ENCODE results near the gene SRSF3.
"Not testable (repeated sequence)": the region's sequence is repeated elsewhere in the genome, so short reads cannot be mapped to it uniquely, and the experiment has no call there.

Gene SRSF3

GRCh38 chr6:36576578-36576977, 17.6 kb upstream of the SRSF3 start:
- DNase-seq = no peak

GRCh38 chr6:36577301-36577700, 16.9 kb upstream of the SRSF3 start:
- no peak for DNase-seq

- no peak for DNase-seq
These were observed 16.1 kb upstream of the SRSF3 start for GRCh38 chr6:36578030-36578429.

DNA sequence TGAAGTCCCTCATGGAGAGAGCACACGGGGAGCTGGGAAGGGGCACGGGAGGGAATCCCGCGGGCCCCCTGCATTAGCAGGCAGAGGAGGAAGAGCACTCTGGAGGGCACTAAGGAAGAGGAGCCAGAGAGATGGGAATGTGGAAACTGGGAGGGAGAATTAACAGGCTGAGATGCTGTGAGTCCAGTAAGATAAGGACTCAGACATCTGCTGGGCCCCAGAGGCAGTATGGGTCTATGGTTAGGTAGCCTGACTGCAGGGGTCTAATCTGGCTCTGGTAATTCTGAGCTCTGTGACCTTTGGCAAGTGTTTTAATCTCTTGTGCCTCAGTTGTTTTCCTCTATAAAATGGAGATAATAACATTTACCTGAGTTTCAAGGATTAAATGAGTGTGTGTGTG, 15.7 kb upstream of the SRSF3 start:
- no peak for DNase-seq

- no peak for DNase-seq
These were observed 14.0 kb upstream of the SRSF3 start for GRCh38 chr6:36580184-36580526.

GRCh38 chr6:36581716-36582115, 12.4 kb upstream of the SRSF3 start:
- DNase-seq = no peak

DNA sequence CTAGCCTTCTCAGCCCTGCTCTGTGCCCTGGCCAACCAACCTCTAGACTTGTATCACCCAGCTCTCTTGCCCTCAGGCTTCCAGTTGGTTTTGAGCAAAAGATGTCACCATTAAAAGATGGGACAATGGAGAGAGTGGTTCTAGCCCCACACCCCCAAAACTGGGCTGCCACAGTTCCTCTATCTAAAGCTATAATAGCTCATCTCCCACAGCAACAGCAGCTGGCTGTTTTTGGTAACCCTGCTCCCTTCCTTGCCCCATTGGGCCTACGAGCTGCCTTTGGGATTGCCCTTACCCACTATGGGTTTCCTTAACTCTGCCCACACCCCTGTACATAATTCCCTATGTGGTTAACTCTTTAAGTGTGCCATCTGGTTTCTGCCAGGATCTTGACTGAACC, 7.6 kb upstream of the SRSF3 start:
- DNase-seq = no peak

DNA sequence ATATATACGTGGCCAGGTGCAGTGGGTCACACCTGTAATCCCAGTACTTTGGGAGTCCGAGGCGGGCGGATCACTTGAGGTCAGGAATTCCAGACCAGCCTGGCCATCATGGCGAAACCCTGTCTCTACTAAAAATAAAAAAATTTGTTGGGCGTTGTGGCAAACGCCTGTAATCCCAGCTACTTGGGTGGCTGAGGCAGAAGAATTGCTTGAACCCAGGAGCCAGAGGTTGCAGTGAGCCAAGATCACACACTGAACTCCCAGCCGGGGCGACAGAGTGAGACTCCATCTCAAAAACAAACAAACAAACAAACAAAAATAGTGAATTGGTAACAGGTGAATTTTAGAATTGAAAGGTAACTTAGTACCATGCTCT, 5.1 kb upstream of the SRSF3 start:
- DNase-seq = not testable (repeated sequence)

- no peak for DNase-seq
These were observed 3.9 kb upstream of the SRSF3 start for GRCh38 chr6:36590237-36590636.

DNA sequence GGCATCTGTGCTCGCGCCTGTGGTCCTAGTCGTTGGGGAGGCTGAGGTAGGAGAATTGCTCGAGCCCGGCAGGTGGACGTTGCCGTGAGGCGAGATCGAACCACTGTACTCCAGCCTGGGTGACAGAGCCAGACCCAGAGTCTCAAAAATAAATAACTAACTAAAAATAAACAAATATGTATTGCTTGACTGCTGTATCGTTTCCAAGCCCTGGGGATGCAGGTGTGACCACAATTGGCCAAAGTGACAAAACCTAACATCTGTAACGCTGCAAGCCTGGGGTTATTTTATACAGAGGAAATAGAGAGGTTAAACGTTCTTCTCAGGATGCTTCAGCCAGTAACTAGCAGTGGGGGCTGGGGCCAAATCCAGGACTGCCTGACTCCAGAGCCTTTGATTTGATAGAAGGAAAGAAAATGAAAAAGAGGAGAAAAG, 1.9 kb upstream of the SRSF3 start:
- DNase-seq = no peak

DNA sequence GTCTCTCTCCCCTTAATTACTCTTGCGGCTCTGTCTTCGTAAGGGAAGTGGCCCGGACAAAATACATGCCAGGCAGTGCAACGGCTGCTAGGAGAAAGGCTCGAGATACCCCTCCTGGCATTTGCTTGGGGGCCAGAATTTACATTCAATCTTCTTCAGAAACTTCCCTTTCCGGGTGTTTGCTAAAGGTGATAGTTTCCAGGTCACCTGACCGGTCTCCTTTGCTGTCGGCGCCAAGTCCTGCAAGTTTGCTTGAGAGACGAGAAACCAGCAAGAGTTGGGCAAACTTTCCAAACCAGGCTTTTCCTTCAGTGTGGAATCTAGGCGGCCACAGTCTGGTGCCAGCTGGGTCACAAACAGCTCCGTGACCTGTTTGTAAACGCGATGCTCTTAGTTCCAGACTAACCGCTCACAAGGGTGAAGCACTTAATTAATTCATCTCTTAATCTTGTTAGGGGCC, 563 bp upstream of the SRSF3 start:
- DNase-seq = no peak

DNA sequence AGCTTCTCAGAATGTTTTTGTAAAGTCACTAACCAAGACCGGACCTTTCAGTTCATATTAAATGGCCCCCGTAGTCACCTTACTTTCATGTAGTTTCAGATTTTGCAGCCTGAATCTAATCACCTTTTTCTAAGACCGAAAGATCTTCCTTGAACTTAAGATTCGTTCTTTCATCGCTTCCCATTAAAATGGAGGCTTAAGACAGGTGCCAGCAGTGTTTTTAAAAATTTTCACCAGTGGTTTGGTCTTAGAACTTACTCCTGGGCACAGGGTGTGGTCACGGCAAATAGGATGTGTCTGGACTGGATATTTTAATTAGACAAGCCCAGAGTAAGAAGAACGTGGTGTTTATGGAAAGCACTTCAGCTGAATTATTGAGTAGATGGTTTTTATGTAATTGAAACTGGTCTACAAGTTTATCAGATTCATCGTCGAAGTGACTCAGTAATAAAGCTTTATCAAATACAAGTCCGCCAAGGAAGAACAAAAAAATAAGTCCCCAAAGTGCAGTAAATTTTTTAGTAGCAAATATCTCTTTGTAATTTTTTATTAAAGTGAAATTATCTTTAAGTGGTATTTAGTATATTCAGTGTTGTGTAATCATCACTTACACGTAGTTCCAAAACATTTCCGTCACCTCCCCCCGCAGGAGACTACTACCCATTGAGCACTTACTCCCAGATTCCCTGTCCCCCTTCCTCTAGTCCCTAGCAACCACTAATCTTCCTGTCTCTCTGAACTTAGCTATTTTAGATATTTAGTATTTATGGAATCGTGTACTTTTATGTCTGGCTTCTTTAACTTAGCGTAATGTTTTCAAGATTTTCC, 868 bp downstream of the SRSF3 start:
- no peak for DNase-seq

GRCh38 chr6:36596356-36596755, 2.2 kb downstream of the SRSF3 start:
- no peak for DNase-seq

GRCh38 chr6:36597775-36598174, 3.6 kb downstream of the SRSF3 start:
- no peak for DNase-seq

DNA sequence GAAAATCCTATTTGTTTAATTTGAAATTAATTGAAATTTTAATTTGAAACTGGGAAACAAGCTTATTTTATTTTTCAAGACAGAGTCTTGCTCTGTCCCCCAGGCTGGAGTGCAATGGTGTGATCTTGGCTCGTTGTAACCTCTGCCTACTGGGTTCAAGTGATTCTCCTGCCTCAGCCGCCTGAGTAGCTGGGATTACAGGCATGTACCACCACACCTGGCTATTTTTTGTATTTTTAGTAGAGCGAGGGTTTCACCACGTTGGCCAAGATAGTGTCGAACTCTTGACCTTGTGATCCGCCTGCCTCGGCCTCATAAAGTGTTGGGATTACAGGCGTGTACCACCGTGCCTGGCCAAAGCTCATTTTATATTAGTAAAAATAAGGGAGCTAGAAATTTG, 4.2 kb downstream of the SRSF3 start:
- DNase-seq = no peak

GRCh38 chr6:36598739-36599318, 4.7 kb downstream of the SRSF3 start:
- no peak for DNase-seq

GRCh38 chr6:36599791-36600209, 5.6 kb downstream of the SRSF3 start:
- DNase-seq = peak; percentile 79 to 81

DNA sequence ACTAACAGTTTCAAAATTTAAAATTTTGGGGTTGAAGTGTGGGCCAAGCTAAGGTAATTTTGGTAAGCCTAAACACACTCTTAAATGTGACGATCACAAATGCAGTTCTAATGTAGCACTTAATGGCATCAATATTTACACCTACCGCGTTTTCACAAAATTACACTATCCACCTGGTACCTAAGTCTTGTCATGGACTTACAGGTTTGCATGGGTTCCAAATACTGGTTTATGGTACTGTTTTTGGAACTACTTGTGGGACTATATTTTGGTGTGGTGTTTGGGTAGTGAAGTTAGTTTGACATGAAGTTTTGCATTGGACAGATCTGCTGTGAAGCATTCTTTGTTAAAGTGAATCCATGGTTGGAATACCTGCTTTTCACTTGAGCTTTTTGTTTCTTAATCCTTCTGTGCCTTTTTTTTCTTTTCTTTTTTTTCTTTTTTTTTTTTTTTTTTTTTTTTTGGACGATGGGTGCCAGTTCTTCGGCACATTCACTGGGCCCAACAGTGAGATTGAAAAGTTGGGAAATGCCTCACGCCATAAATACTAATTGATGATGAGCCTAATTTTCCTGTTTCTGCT, 6.5 kb downstream of the SRSF3 start:
- DNase-seq = no peak

DNA sequence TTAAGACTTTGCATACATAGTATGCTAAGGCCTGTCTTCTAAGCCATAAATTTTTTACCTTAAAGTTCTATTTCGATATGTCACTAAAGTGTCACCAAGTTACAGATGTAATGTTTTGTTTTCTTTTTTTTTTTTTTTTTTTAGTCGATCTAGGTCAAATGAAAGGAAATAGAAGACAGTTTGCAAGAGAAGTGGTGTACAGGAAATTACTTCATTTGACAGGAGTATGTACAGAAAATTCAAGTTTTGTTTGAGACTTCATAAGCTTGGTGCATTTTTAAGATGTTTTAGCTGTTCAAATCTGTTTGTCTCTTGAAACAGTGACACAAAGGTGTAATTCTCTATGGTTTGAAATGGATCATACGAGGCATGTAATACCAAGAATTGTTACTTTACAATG, 7.7 kb downstream of the SRSF3 start:
- DNase-seq = not testable (repeated sequence)

DNA sequence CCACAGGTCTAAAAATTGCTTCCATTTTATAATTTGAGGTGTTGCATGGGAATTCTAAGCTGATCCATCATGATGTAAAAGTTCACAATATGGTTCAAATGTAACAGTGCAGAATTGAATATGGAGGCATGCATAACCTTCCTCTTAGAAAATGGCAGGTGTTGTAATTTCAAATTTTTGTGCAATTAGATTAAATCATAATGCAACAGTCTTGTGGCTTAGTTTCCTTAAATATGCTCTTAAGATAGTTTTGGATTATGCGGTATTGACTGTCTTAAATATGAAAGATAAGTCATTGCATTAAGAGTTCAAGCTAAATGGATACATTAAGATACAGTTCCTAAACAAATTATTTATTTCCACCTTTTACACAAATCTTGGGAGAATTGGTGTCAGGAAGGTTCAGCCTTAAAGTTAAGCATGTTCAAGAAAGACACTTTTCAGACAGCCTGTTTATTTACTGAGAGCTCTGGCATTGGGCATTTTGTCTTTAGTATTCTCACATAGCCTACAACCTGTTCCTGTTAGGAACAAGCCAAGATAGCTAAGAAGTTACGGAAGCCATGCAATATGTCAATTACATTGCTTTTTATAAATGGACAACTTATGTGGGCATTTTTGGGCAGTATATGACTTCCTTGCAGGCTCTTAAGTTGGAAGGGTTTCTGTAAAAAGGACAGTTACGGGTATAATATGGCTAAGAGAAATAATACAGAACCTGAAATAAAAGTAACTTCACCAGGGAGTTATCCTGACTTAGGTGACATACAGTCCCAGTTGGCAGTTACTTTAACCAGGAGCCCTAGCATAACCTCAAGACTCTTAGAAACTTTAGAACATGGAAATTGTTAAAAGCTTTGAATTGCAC, 9.3 kb downstream of the SRSF3 start:
- DNase-seq = no peak

DNA sequence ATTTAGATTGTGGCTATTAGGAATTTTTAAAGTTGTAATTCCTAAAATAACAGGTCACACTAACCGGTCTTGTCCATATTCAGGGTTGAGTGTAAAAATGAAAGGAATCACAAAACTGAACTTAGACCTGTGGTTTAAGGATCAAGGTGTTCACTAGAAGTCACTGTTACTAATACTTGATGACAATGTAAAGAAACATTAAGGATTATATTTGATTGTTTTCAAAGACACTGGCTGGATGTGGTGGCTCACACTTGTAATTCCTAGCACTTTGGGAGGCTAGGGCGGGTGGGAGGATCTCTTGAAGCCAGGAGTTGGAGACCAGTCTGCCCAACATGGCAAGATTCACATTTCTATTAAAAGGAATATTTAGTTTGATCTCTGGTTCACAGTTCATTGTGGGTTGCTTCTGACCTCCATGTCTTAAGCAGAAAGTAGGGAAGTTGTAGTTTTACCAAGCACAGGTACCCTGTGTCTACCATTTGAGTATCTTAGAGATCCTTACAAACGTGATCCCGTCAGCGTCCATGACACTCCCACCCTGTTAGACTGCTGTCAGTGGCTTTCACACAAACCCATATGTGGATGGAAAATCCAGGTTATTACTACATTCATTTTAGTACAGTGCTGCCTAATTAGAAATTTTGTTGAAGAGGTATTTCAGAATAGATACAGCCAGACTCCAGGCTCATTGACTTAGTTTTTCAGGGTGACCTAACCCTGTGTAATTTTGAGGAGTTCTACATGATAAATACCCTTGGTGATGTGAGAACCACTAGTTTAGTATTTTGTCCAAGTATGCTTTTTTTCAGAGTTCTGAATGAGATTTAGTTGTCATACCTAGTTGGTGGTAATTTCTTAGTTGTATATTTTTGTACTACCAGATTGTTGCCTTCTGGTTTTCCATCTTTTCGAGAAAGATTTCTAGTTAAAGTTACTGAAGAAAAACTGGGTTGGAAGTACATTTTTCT, 10.2 kb downstream of the SRSF3 start:
- no peak for DNase-seq

DNA sequence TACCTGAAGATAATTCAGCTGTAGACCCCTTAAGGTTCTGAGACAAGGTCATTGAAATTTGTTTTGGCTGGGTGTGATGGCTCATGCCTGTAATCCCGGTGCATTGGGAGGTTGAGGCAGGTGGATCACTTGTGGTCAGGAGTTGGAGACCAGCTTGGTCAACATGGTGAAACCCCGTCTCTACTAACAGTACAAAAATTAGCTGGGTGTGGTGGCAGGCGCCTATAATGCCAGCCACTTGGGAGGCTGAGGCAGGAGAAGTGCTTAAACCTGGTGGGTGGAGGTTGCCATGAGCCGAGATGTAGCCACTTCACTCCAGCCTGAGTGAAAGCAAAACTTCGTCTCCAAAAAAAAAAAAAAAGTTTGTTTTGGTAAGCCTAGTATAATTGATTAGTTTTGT, 11.0 kb downstream of the SRSF3 start:
- no peak for DNase-seq
